Neural crest cell (in vitro differentiated cells): Measurements from ENCODE around the gene DDX39B. TPM values are rescaled to one million over a fixed set of nuclear protein-coding genes. Genes with fewer than 3 reads are reported as not detected.

Experiments used
- DNase-seq: peaks from one replicate; pipeline ENCODE4 v3.0.0; 2021; ENCODE audit warnings: low read depth, mixed read lengths, low spot score
- H3K27ac Mint-ChIP-seq: one replicate; pipeline ENCODE4 v1.8.0; 2021; ENCODE audit warnings: mild to moderate bottlenecking, mixed read lengths; ENCODE audit not compliant: unreplicated experiment
- H3K27me3 Mint-ChIP-seq: 2 replicates; pipeline ENCODE4 v1.8.0; 2021; ENCODE audit warnings: low read depth, mild to moderate bottlenecking, mixed read lengths
- H3K36me3 Mint-ChIP-seq: 2 replicates; pipeline ENCODE4 v1.8.0; 2021; ENCODE audit warnings: low read depth, mild to moderate bottlenecking, mixed read lengths
- H3K4me1 Mint-ChIP-seq: 2 replicates; pipeline ENCODE4 v1.8.0; 2021; ENCODE audit warnings: mixed read lengths
- H3K4me3 Mint-ChIP-seq: one replicate; pipeline ENCODE4 v1.8.0; 2021; ENCODE audit warnings: mild to moderate bottlenecking, mixed read lengths
- H3K9me3 Mint-ChIP-seq: 2 replicates; pipeline ENCODE4 v1.8.0; 2021; ENCODE audit warnings: mixed read lengths
- CTCF ChIP-seq: fragments of 200-600 bp; sonication (generic); conservative IDR thresholded peaks from 2 replicates; pipeline ENCODE4 v1.5.0; 2021; ENCODE audit warnings: antibody characterized with exemption, mild to moderate bottlenecking
- total RNA-seq: library from RNA; stranded (reverse); gene quantifications from 2 replicates; pipeline ENCODE4 v1.2.1, GENCODE V29; 2021

The DDX39B gene
- total RNA-seq, 1 donor from 2014 or later: 881 TPM

GRCh38 chr6:31531162-31531561 is 10.6 kb downstream of the DDX39B start:
- TF ChIP-seq CTCF: no peak

GRCh38 chr6:31530659-31531058 is 11.1 kb downstream of the DDX39B start:
- H3K4me1 Mint-ChIP-seq: peaks cover 26% of the 10 kb centered on the region
- DNase-seq: no peak
- H3K36me3 Mint-ChIP-seq: peaks cover 38% of the 10 kb centered on the region
- peak overlapping the region; percentile 29 for H3K4me3 Mint-ChIP-seq
- no peak for TF ChIP-seq CTCF
- no peak overlapping the region for H3K27ac Mint-ChIP-seq
- no peaks in the 10 kb centered on the region for H3K9me3 Mint-ChIP-seq
- peaks cover 9% of the 10 kb centered on the region for H3K27me3 Mint-ChIP-seq

More at GRCh38 chr6:31531162-31531561, 10.6 kb downstream of the DDX39B start:
- peaks cover 9% of the 10 kb centered on the region for H3K27me3 Mint-ChIP-seq
- H3K36me3 Mint-ChIP-seq: peaks cover 43% of the 10 kb centered on the region
- H3K4me1 Mint-ChIP-seq: peaks cover 31% of the 10 kb centered on the region
- DNase-seq: no peak
- no peak overlapping the region for H3K4me3 Mint-ChIP-seq
- H3K9me3 Mint-ChIP-seq: no peaks in the 10 kb centered on the region
- no peak overlapping the region for H3K27ac Mint-ChIP-seq

GRCh38 chr6:31529329-31530150 is 12.3 kb downstream of the DDX39B start:
- H3K4me3 Mint-ChIP-seq: peak overlapping the region; percentile 47
- no peak for TF ChIP-seq CTCF
- no peak for DNase-seq
- H3K4me1 Mint-ChIP-seq: peaks cover 19% of the 10 kb centered on the region
- peaks cover 29% of the 10 kb centered on the region for H3K36me3 Mint-ChIP-seq
- peaks cover 9% of the 10 kb centered on the region for H3K27me3 Mint-ChIP-seq
- no peak overlapping the region for H3K27ac Mint-ChIP-seq
- H3K9me3 Mint-ChIP-seq: no peaks in the 10 kb centered on the region

GRCh38 chr6:31528821-31529328 is 12.9 kb downstream of the DDX39B start, which contains the start of gene MCCD1:
TSS of gene MCCD1 (plus strand) at chr6:31528962. CDS start at chr6:31529015, 53 bp downstream.
- Mint-ChIP-seq H3K27ac (peak within 1 kb of the TSS; percentile 38), H3K27me3 (peaks cover 9% of the 10 kb centered on the region)

GRCh38 chr6:31528307-31528777 is 13.5 kb downstream of the DDX39B start:
- H3K27me3 Mint-ChIP-seq: peaks cover 9% of the 10 kb centered on the region
- peaks cover 16% of the 10 kb centered on the region for H3K4me1 Mint-ChIP-seq
- H3K9me3 Mint-ChIP-seq: no peaks in the 10 kb centered on the region
- H3K4me3 Mint-ChIP-seq: peak overlapping the region; percentile 69
- no peak for TF ChIP-seq CTCF
- peaks cover 25% of the 10 kb centered on the region for H3K36me3 Mint-ChIP-seq
- DNase-seq: no peak
- peak overlapping the region; percentile 38 for H3K27ac Mint-ChIP-seq

More at GRCh38 chr6:31528821-31529328, 12.9 kb downstream of the DDX39B start, which contains the start of gene MCCD1:
- Mint-ChIP-seq H3K9me3 (no peaks in the 10 kb centered on the region), H3K36me3 (peaks cover 27% of the 10 kb centered on the region), H3K4me1 (peaks cover 19% of the 10 kb centered on the region), H3K4me3 (peak within 1 kb of the TSS; percentile 69)
- DNase-seq: no peak
- TF ChIP-seq CTCF: no peak
